Fibroblast of lung (primary cell): ENCODE measurements around the gene FBXL2.

ENCODE experiments used
- CTCF ChIP-seq, 2 donors: IDR thresholded peaks in 1 of 2; conservative IDR thresholded peaks in 1 of 2; 1 replicate in 1 of 2; 2 replicates in 1 of 2; pipeline ENCODE4 v1.5.1; 2011 to 2012; ENCODE audit warnings: low read length in 2 of 2, control low read depth in 1 of 2, inconsistent platforms in 1 of 2, low read depth in 1 of 2, mild to moderate bottlenecking in 1 of 2
- EZH2 ChIP-seq: IDR thresholded peaks from 2 replicates; pipeline ENCODE4 v1.5.1; 2012; ENCODE audit warnings: low read length, control low read depth, mild to moderate bottlenecking; ENCODE audit errors: missing control alignments

- TF ChIP-seq EZH2 (no peak), CTCF (conservative IDR thresholded peaks at IDR 0.05 in 1 of 2, IDR thresholded peaks at IDR 0.05 in 1 of 2; ENCODE audit: low read depth in 1 of 2, low read length in 2 of 2) (no peak)
Observed at GRCh38 chr3:33403756-33404155, 126.5 kb downstream of the FBXL2 start.
